DMS153 treated with DMSO at 0.1 percent for 48 hours (cell line): ENCODE data around the gene OR2AJ1.

Source experiments
- DNase-seq: peaks from one replicate; lab custom pipeline; 2025; ENCODE audit not compliant: unreplicated experiment; lab: John Stamatoyannopoulos, UW

OR2AJ1 gene

DNA sequence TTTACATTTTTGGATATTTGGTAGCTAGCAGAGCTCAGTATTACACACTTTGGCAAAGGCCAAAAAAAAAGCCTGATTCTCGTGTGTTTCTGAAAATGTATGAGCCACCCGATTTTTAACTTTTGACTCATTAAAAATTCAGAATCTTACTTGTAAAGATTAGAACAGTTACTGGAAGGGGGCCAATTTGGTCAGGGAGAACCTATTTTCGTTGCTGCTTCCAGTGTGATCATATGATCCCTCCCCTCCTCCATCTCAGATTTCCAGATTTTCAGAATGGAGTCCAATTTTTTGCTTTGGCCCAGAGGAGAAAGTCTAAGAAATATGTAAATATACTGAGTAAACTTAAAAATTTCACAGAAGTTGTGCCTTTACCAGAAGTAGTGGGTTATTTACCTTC lies 37.1 kb downstream of the OR2AJ1 start:
- no peak for DNase-seq

DNA sequence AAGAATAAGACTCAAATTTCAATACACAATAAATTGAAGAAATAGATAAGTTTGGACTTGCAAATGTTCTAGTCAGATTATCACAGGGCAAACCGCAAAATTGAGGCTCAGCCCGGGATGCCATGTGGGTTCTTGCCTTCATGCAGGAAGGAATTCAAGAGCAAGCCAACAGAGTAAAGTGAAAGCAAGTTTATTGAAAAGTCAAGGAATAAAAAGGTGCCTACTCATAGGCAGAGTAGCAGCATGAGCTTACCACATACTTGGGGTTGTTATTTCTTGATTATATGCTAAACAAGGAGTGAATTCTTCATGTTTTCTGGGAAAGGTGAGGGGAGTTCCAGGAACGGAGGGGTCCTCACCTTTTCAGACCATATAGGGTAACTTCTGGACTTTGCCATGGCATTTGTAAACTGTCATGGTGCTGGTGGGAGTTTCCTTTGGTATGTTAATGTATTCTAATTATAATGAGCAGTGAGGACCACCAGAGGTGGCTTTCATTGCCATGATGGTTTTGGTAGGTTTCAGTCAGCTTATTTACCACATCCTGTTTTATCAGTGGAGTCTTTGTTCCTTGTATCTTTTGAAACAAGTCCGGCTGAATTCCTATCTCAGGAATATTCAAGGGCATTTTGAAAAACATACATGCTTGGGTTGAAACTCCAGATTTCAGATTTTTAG lies 38.4 kb downstream of the OR2AJ1 start:
- DNase-seq, result no peak

DNA sequence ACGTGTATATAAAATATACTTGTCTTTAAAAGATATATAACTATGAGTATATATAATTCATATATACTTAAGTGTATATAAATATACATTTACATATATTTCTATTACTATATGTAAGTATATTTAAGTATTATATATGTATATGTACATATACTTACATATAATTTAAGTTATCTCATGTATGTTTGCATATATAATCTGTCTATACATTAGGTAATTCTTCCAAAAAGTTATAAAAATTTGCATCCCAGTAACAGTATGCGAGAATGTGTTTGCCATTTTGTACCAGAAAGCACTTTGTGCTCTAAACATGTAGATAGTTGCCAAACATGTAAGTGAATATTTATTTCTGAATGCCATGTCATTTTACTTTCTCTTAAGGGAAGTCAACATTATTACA lies 40.2 kb downstream of the OR2AJ1 start, which contains the start of gene OR2AK2:
Gene OR2AK2 (plus strand): TSS at position 301 of the 400 bp plus-strand sequence. CDS start 144 bp downstream, outside the sequence.
- no peak for DNase-seq

DNA sequence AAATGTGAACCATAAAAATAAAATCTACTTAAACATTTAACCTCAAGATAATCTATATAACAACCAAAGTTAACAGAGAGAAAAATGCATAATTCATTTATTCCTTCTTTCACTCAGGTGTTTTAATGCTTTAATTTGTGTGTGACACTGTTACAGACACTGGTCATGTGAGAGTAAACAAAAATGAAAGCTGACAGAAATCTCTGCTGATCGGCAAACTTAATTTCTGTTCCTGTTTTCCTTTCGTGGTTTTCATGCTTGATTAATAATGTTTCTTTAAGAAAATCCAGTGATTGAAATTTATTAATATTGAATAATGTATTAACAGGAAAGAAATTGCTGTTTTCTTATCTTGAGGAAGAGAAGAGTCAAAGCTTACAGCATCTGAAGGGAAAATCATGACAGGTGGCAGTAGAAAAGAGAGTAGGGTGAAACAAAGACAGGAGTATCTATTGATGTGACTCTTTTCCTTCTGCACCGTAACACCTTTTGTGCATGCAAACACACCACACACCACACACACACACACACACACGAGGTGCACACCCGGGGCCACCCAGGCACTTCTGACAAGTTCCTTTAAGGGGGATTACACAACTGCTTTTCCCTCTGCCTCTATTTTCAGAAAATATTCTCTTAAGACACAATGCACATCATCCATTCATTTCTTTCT lies 42.0 kb downstream of the OR2AJ1 start:
- DNase-seq, result no peak
